Adrenal gland (tissue), 12 donors: ENCODE data around the gene NELL2. TPM values are rescaled to one million over a fixed set of nuclear protein-coding genes. Genes with fewer than 3 reads are reported as not detected.

Source experiments
- DNase-seq, 7 donors: peaks; one replicate each; pipeline ENCODE4 v3.0.0-alpha.2; 2019 to 2020
- H3K27ac ChIP-seq, 5 donors: fragments of 200-600 bp; sonication (generic) in 4 of 5; 1 replicate in 3 of 5; 2 replicates in 2 of 5; pipeline versions ENCODE4 v1.5.1 to v1.8.0; 2016 to 2020; ENCODE audit warnings: mild to moderate bottlenecking in 1 of 5
- H3K27me3 ChIP-seq: fragments of 200-600 bp; 2 replicates; pipeline ENCODE4 v1.8.0; 2021
- H3K36me3 ChIP-seq, 2 donors: fragments of 200-600 bp; replicated peaks in 1 of 2; 1 replicate in 1 of 2; 2 replicates in 1 of 2; pipeline versions ENCODE4 v1.5.1 to v1.8.0; 2018 to 2022
- H3K4me1 ChIP-seq, 2 donors: fragments of 200-600 bp; replicated peaks in 1 of 2; 1 replicate in 1 of 2; 2 replicates in 1 of 2; pipeline versions ENCODE4 v1.5.1 to v1.8.0; 2018 to 2021
- H3K4me3 ChIP-seq, 4 donors: fragments of 200-600 bp; sonication (generic) in 3 of 4; one replicate each; pipeline ENCODE4 v1.5.1; 2016 to 2018
- H3K9me3 ChIP-seq, 3 donors: fragments of 200-600 bp; sonication (generic) in 1 of 3; replicated peaks in 1 of 3; 1 replicate in 2 of 3; 2 replicates in 1 of 3; pipeline versions ENCODE4 v1.5.1 to v1.8.0; 2016 to 2021
- CTCF ChIP-seq, 6 experiments: fragments of 450-650 bp in 4 of 6; fragments of 200-600 bp in 2 of 6; sonication (generic) in 1 of 6; IDR thresholded peaks; 1 replicate in 5 of 6; 2 replicates in 1 of 6; pipeline versions ENCODE4 v1.5.1 to v1.8.0; 2016 to 2021; ENCODE audit warnings: antibody characterized with exemption in 6 of 6, mild to moderate bottlenecking in 2 of 6, moderate library complexity in 1 of 6
- POLR2A ChIP-seq, 2 donors: fragments of 450-650 bp; IDR thresholded peaks; one replicate each; pipeline ENCODE4 v1.6.1; 2017; ENCODE audit warnings: antibody characterized with exemption in 2 of 2, mild to moderate bottlenecking in 2 of 2, moderate library complexity in 1 of 2
- WGBS, 4 donors: extraction: QIAGEN DNeasy Blood & Tissue Kit in 2 of 4; methylation state at CpG; one replicate each; pipeline versions ENCODE4 v1.1.5 to v1.1.7; 2013 to 2017; 5-methylcytosine and 5-hydroxymethylcytosine counted together
- intact Hi-C, 2 donors: fragments of 100-400 bp; cut with DNase I; formaldehyde crosslinking; loops; one replicate each; pipeline versions ENCODE4 v1.14.1 to v1.15.0; 2022 to 2023
- polyA plus RNA-seq, 3 donors: library from polyadenylated mRNA; stranded (reverse); fragments of 200-250 nt in 2 of 3; fragments of 350-450 nt in 1 of 3; fragmentation: Illumina TruSeq in 1 of 3; extraction: RNeasy Lipid Tissue Mini Kit (QIAGEN cat#74804) in 1 of 3; gene quantifications; one replicate each; pipeline ENCODE4 v1.2.3, GENCODE V29; 2013 to 2014
- total RNA-seq, 9 donors: library from RNA; depleted of rRNA in 4 of 9; stranded (reverse); fragments of >200 nt in 4 of 9; fragments of 120-200 nt in 1 of 9; fragmentation: NEBNext Ultra II Directional in 1 of 9; extraction: Animal tissue kit (Norgen Biotek cat#: 25700) in 1 of 9; gene quantifications; one replicate each; pipeline versions ENCODE4 v1.1.0 to v1.2.4, GENCODE V29; 2013 to 2023
- donor health status: healthy with polysubstance abuse.
- donor health status: Bipolar disorder and iron deficiency.
- donor health status: DM: yes; HTN: yes; CAD: no.
- donor health status: DM: no; HTN: no; CAD: no.
- donor health status: DM: no; HTN: no; CAD: no.
- donor health status: DM: yes; HTN: yes; CAD: no.

Gene NELL2
- total and polyA plus RNA-seq, 12 donors, result 0.35 to 26.5 (median 6.0) TPM; not detected in 1

- Histone ChIP-seq H3K4me3 (no peak overlapping the region), H3K4me1 (no peaks in the 10 kb centered on the region), H3K27me3 (no peaks in the 10 kb centered on the region), H3K27ac (no peak overlapping the region), H3K36me3 (no peaks in the 10 kb centered on the region), H3K9me3 (no peaks in the 10 kb centered on the region)
- TF ChIP-seq CTCF (IDR thresholded peaks at IDR 0.05) (no peak), POLR2A (IDR thresholded peaks at IDR 0.05) (no peak)
- intact Hi-C loops, result no loop called here
- 72 to 82% (median 78%) methylated on average over 2 of the region's 2 CpGs for WGBS, 4 donors
- DNase-seq, result no peak
These were observed 159.4 kb downstream of the NELL2 start for GRCh38 chr12:44716711-44717110.

- TF ChIP-seq POLR2A (IDR thresholded peaks at IDR 0.05), result no peak
- TF ChIP-seq CTCF (IDR thresholded peaks at IDR 0.05), result no peak
- H3K36me3 ChIP-seq, result no peaks in the 10 kb centered on the region
- no peaks in the 10 kb centered on the region for H3K27me3 ChIP-seq
- no peaks in the 10 kb centered on the region for H3K4me1 ChIP-seq
- H3K4me3 ChIP-seq, result no peak overlapping the region
- no peaks in the 10 kb centered on the region for H3K9me3 ChIP-seq
- DNase-seq, result no peak
- H3K27ac ChIP-seq, result no peak overlapping the region
- WGBS, 4 donors, result 71 to 82% (median 76%) methylated on average over 1 of the region's 1 CpG
- intact Hi-C loops, result no loop called here
These were observed 164.4 kb downstream of the NELL2 start for GRCh38 chr12:44711736-44712135.

GRCh38 chr12:44709166-44709565 lies 166.9 kb downstream of the NELL2 start:
- TF ChIP-seq POLR2A (IDR thresholded peaks at IDR 0.05), result no peak
- TF ChIP-seq CTCF (IDR thresholded peaks at IDR 0.05), result no peak
- WGBS, 4 donors, result 78 to 93% (median 81%) methylated on average over 2 of the region's 2 CpGs
- no peaks in the 10 kb centered on the region for H3K9me3 ChIP-seq
- DNase-seq, result no peak
- H3K36me3 ChIP-seq, result no peaks in the 10 kb centered on the region
- no peak overlapping the region for H3K27ac ChIP-seq
- no peak overlapping the region for H3K4me3 ChIP-seq
- intact Hi-C loops, result no loop called here
- no peaks in the 10 kb centered on the region for H3K27me3 ChIP-seq
- no peaks in the 10 kb centered on the region for H3K4me1 ChIP-seq

GRCh38 chr12:44708218-44708617 lies 167.9 kb downstream of the NELL2 start:
- TF ChIP-seq POLR2A (IDR thresholded peaks at IDR 0.05) (no peak), CTCF (IDR thresholded peaks at IDR 0.05) (no peak)
- Histone ChIP-seq H3K9me3 (no peaks in the 10 kb centered on the region), H3K36me3 (no peaks in the 10 kb centered on the region), H3K27ac (no peak overlapping the region), H3K27me3 (no peaks in the 10 kb centered on the region), H3K4me3 (no peak overlapping the region), H3K4me1 (no peaks in the 10 kb centered on the region)
- WGBS, 4 donors, result 84 to 89% (median 87%) methylated on average over 2 of the region's 2 CpGs
- intact Hi-C loops, result no loop called here
- DNase-seq, result no peak
